Astrocyte of the hippocampus (primary cell): ENCODE data around the gene TMEM129.

Source experiments
- DNase-seq: peaks from one replicate; pipeline ENCODE4 v3.0.0; 2011; ENCODE audit warnings: low read depth, low spot score

Gene TMEM129

DNA sequence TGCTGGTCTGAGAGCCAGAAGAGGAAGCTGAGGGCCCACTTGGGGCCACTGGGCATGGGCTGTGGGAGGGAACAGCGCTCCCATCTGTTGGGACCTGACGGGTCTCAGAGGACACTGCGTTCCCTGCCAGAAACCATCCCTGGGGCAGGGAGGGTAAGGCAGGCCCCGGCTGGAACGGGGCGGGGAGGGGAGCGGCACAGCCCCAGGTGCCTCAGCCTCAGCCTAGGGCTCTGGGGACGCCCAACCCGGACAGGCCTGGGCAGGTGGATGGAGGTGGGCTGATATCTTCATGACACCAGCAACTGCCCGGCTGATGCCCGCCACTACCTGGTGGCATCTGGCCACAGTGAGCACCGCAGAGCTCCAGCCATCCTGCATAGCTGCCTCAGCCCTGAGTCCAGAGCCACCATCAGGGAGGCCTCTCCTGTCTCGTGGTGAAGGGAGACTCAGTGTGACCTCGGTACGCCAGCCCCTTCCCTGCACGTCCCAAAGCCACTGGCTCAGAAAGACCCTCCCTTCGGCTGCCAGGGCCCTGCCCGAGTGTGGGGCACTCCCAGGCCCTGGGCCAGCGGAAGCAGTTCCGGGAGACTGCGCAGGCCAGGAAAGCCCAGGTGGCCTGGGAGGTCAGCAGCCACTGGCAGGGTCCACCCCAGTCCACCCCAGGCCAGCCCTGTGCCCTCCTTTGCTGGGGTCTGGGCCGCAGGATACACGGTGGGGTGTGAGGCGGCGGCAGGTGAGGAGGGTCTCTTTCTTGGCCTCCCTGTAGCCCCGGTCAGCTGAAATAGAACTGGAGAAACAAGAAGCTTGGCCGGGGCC, 37.4 kb upstream of the TMEM129 start:
- no peak for DNase-seq

DNA sequence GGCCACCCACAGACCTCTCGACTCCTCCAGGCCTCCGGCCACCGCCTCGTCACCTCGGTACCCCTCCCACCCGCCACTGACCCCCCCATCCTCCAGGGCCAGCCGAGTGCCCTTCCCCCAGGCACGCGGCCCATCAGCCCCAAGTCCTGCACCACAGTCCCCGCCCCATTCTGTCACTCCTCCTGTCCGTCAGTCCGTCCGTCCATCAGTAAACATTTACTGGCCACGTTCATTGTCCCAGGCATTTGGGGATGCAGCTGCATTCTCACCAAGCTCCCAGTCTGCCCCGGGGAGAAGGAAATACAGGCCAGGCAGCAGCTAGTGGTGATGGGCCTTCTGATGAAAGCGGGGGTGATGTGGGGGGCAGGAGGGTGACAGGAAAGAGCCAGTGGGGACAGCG, 36.7 kb upstream of the TMEM129 start:
- DNase-seq = no peak

DNA sequence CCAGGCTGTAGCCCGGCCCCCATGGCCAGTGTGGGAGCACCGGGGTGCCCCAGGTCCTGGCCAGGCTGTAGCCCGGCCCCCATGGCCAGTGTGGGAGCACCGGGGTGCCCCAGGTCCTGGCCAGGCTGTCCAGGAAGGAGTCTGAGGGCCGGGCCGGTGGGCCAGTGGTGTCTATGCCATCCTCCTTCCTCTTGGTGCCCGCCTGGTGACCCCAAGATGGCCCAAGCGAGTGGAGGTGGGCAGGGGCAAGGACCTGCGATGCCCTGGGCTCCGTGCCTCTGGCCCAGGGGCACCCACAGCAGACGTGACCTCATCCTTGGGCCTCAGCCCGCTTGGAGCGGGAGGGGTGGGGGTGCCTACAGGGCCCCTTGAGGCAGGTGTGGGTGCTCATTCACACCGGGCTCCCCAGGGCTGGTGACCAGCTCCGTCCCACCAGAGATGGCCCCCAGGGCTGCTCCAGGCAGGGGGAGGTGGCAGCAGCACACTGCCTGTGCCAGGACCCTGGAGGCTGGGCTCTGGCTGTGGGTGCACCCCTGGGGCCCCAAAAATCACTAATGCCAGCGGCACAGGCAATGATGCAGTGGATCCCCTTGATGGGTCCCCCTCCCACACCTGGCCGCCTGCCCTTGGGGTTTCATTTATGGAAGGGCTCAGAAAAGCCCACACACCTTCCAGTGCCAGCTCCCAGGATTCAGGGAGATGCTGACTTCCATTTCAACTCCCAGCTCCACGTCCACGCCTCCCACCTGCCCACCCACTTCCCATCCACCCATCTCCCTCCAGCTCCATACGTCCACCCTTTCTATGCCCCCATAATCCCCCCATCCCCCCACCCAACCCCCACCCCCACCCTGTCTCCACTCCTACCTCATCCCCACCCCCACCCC, 36.0 kb upstream of the TMEM129 start:
- DNase-seq = no peak

DNA sequence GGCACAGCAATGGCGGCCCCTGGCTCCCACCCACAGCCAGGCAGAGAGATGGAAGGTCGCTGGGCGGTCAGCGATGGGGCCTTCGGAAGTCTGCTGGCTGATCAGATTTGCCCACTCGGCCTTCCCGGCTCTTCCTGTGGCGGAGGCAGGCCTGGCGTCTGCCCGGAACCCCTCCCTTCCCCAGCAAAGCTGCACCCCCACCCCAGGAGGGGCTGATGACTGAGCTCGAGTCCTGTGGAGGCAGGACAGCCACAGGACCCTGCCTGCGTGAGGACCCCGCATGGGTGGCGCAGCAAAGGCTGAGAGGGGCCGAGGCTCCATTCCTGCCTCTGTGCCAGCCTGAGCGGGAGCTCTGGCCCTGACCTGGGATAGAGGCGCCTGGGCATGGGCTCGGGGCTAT, 35.0 kb upstream of the TMEM129 start:
- DNase-seq = no peak

DNA sequence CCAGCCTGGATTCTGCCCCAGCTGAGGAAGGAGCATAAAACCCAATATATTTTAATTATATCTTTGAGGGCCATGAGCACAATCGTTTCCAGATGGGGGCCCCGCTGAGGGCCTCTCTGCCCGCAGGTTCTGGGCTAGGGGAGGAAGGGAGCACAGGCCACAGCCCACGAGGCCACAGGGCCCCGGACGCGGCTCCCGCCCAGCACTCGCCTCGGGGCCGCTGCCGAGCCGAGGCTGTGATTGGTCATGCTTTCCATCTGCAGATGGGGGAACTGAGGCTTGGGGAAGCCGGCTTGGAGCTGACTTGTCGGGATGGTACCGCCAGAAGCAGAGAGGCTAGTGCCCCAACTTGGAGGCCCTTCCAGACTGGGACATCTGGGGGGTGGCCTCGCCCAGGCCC, 34.2 kb upstream of the TMEM129 start:
- DNase-seq = no peak

DNA sequence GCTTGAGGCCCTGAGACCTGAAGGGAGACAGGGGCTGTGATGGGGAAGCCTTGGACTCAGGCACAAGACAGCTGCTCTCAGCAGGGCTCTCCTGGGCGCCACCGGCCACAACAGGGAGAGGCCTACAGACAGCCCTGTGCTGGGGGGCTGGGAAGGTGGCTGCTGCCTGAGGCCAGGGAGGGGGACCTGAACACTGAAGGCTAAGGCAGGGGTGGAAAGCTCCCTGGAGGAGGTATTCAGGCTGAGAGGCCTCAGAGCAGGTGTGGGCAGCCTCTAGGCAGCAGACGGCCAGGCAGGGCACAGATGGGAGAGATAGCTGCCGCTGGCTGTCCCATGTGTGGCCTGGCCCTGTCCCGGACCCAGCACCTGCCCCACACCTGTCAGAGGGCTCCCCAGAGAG, 33.2 kb upstream of the TMEM129 start:
- DNase-seq = no peak

DNA sequence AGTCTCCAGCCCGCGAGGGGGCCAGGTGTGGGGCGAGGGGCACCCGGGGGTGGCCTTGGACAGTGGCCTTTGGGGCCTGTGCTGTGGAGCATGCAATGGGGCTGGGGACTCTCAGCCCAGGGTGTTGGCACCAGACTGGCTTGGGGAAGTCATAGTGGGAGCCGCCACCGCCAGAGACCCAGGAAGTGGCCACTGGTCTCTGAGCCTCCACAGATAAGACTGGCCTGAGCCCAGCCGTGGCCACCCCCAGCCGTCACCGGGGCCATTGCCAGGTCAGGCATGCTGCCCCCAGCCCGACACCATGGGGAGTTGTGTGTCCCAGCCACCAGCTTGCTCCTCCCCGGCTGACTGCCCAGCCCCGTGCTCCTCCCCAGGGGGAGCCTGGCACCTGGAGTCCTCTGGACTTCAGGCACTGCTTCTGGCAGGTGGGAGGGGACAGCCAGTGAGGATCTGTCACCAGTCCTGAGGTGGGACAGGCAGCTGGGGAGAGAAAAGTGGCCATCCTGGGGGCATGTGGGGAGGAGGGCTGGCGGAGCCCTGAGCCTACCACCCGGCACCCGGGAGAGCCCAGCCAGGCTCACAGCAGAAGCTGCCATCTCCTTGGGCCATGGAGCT, 32.7 kb upstream of the TMEM129 start:
- no peak for DNase-seq

DNA sequence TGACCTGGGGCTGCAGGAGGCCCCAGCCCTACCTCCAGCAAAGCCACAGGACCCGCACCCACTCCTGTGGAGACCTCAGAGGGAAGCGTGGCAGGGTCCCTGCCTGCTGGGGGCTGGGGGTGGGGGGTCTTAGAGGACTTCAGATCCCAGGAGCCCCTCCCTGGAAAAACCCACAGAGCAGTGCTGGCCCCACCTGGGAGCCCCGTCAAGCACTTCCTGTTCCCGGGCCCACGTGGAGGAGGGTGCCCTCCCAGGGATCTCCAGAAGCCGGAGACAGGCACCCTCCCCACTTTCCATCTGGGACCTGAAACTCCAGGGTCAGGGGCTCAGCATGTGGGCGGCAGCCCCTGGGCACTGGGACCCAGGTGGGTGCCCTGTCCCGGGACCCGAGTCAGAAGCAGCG, 32.2 kb upstream of the TMEM129 start:
- no peak for DNase-seq

DNA sequence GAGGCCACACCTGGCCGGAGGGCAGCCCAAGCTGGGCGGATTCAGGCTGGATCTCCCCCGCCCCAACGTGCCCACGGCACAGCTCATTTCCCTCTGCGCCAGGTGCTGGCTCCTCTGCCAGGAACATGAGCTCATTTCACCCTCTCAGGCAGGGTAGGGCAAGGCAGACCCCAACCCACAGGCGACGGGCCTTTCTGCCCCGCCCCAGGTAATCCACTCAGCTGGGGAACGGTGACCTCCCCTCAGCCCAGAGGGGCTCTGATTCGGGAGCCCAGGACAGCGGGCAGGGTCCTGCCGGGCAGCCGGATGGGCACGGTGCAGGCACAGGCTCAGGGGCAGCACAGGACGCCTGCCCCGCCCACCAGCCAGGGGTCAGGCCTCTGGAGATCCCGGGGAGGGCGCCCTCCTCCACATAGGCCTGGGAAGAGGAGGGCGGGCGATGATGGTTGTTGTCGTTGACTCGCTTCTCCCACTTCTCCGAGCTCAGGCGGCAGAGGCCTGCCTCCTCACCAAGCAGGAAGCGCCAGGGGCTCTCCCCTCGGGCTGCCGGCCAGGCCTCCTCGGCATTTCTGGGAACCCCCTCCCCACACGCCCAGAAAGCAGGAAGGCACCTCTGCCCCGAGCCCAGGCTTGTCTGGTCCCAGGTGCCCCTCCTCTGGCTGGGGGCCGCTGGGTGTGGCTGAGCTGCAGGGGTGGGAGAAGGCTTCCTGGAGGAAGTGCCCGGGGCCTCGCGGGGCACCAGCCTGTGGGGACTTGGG, 31.3 kb upstream of the TMEM129 start:
- DNase-seq = no peak

DNA sequence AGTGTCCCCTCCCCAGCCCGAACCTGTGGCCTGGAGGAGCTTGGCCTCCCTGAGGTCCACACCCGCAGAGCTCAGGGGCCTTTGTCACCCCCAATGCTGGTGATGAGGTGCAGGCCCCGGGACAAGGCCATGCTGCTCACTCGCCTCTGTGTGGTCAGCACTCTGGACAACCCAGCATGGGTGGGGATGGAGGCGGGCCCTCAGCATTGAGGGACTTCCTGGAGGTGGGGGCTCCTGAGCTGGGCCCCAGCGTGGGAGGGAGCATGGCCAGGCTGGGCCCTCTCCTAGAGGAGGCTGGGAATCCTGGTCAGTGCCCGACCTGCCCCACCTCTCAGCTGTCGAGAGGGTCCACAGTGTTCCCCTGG, 30.8 kb upstream of the TMEM129 start:
- DNase-seq = no peak

DNA sequence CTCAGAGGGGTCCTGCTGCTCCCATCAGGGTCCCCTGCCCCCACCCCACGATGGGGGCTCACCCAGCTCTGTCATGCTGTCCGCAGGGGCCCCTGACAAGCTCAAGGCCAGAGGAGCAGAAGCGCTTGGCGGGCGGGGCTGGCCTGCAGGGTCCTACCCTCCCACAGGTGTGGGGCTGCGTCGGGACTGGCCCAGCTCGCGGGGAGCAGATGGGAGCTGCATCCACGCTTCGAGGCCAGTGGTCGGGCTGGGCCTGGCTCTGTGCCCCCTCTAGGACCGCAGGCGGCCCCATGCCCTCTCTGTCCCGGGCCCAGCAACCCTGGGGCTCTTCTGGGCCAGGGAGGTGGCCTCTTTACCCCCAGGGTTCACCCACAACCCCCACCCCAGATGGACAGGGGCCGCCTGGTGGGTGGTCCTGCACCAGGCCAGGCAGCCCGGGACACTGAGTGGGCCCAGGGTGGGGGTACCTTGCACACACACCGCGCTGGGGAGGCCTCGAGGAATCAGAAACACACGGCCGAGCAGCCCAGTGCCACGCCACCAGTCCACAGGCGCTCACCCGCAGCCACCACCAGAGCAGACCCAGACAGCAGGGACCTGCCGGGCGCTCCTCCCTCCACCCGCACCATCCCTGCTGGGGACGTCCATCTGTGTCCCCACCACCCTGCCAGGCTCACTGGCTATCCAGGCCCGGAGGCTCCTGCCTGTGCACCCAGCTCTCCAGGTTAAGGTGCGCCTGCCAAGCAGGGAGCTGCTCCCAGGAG, 30.2 kb upstream of the TMEM129 start:
- no peak for DNase-seq

DNA sequence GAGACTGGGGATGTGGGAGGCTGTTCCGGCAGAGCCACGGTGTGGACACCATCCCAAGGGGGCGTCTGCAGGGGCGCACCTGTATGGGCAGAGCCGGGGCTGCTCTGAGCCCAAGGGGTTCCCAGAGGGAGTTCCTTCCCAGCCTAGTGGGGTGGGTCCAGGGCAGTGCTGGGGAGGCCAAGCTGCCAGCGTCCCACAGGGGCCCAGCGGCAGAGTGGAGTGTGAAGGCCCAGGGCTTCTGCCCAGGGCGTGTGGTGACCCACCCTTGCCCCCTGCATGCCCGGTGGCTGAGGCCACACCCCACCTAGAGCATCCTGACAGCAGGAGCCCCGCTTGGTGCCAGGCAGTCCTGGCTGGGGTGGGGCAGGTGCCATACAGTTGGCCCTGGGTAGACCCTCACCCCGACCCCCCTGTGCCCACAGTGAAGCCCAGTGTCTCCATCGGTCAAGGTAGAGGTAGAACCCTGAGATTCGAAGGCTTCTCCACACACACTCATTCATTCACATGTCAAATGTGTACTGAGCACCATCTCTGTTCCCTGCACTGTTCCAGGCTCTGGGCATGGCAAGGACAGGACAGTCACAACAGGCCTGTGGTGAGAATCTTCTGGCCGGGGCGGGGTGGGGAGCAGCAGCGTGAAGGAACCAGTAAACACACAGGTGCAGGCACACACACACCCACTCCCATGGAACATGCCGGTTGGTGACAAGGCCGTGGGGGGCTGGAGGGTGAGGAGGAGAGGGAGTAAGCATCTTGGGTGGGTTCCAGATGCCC, 29.4 kb upstream of the TMEM129 start:
- no peak for DNase-seq

DNA sequence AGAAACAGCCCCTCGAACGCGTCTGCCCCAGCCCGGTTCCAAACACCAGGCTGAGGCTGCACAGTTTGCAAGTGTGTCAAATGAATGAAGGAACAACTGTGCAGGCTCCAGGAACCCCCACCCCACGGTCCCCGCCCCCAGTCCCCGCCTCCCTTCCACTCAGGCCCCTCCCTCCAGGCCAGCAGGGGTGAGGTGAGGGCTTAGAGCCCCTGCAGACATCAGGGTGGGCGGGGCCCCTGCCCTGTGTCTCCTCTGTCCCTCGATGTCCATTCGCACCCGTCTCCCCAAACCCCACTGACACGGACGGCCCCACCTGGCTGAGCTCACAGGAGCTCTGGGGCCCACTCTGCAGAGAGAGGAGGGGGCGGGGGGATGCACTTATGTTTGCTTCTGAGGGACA, 28.7 kb upstream of the TMEM129 start:
- DNase-seq = no peak

DNA sequence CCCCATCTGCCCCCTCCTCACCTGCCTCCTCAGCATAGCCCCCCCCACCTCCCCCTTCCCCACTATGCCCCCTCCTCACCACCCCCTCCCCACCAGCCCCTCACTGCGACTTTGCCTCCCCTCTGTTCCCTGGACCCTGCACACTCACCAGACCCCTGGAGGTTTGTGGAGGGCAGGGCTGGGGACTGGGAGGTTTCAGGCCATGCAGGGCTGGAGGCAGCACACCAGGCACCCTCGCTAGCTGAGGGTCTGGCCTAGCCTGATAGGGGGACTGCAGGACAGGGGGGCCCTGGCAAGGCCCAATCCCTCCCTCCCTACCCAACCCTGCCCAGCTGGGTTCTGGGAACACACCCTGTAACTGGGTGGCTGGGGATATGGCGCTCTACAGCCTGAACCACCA, 28.2 kb upstream of the TMEM129 start:
- no peak for DNase-seq

DNA sequence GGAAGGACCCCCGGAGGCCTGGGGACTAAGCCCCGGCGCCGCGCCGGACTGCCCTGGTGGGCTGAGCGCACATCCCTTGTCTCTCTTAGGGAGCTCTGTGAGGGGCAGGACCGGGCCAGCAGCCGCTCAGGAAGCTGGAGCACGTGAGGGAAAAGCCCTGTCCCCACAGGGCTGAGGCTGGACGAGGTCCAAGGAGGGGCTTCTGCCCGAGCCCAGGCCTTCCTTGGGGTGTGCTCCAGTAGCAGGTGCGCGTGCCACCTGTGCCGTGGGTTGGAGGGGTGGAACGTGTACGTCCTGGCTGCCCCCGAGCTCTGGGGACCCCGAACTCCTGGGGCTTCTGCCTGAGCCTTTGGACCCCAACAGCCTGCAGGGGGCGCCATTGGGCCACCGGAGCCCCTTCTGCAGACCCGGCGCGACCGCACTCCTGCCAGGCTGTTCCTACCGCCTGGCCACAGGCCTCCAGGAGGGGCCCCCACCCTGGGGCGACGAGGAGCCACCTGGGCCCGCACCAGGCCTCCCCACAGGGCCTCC, 27.4 kb upstream of the TMEM129 start:
- peak; percentile 88 for DNase-seq

DNA sequence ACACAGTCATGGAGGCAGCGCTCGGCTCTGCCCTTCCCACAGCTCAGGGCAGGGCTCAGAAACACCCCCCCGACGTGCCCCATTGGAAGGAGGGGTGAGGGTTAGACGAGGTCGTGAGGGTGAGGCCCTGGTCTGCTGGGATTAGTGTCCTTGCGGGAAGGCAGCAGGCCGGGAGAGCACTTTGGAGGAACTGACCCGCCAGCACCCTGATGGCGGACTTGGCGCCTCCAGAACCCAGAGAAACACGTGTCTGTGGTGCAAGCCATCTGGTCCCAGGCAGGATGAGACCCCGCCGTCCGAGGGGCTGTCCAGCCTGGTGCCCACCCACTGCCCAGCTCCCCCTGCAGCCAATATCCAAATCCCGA, 26.5 kb upstream of the TMEM129 start:
- DNase-seq = no peak

DNA sequence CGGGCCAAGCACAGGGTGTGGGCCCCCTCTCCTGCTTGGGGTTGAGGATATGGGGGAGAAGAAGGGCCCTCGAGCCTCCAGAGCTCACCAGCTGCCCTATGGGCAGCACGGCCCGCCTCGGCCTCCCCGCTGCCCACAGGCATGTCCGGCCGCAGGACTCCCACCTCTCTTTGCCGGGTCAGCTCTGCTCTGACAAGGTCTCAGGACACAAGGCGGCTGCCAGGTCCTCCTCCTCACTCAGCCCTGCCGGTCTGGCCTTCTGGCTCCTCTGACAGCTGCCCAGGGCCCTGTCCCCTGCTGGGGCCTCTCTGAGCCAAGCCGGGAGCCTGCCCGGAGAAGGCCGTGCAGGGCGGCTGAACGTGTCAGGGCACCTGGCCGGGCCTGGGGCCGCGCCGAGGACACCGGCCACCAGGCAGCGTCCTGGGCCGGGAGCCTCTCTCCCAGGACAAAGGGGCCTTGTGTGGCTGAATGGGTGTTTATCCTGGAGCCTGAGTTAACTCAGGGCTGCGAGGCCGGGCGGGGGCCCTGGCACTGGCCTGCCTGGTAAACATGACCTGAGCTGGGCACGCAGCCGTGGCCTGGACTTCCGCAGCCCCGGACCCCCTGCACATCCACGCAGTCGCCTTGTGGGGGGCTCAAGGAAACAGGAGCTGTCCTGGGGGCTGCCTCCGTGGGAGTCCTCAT, 25.9 kb upstream of the TMEM129 start:
- DNase-seq = no peak

DNA sequence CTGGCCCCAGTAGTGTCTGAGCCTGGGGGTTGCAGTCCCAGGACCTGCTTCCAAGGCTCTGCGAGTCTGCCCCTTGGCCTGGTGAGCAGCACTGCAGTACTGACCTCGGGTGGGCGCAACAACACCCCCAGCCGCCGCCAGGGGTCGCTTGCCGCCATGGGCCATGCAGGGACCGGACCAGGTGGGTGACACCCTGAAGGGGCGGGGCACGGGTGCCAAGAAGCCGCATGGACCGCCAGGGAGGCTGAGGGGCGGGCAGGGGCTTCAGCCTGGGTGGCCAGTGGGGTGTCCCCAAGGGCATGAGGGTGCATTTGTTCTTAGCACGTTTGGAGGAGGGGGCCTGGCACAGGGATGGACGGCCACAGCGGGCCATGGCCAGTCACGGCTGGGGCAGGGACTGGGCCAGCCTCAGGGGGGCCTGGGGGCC, 25.2 kb upstream of the TMEM129 start:
- peak; percentile 91 for DNase-seq

DNA sequence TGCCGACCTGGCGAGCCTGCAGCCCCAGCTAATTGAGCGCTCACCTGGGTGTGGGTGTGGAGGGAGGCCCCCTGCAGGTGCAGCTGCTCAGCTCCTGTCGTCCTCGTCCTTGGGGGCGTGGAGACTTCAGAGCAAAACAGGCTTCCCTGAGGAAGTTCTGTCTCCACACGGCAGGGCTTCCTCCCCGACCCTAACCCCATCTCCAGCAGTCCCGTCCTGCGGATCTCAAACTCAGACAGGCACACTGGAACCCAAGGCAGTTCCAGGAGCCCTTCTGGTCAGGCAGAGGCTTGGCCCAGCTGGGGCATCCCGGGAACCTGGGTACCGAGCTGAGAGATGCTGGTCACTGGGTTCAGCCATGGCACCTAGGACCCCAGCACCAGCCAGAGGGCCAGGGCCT, 24.6 kb upstream of the TMEM129 start:
- DNase-seq = no peak

DNA sequence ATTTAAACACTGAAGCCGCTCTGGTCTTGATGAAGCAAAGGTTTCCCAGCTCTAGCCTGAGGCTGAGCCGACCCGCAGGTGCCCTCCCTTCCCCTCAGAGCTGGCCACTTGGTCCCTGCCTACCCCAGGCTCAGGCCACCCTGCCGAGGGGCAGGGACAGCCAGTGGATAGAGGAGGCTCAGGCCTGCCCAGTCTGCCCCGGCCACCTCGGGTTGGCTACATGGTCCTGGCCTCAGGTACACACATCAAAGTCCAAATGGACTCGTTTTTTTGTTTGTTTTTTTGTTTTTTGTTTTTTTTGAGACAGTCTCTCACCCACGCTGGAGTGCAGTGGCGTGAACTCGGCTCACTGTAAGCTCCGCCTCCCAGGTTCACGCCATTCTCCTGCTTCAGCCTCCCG, 24.0 kb upstream of the TMEM129 start:
- DNase-seq = no peak
